Right lobe of liver (tissue), 6 donors: ENCODE data around the gene FLNB. TPM values are rescaled to one million over a fixed set of nuclear protein-coding genes. Genes with fewer than 3 reads are reported as not detected.

Source experiments
- ATAC-seq, 4 donors: fragments of 200-7000 bp; cut with Tn5 transposase; one replicate each; pipeline ENCODE4 v1.9.1; 2020; ENCODE audit warnings: mild to moderate bottlenecking in 4 of 4, moderate library complexity in 4 of 4
- DNase-seq, 3 donors: peaks; one replicate each; pipeline ENCODE4 v3.0.0-alpha.2; 2020
- H3K27ac ChIP-seq, 3 donors: fragments of 200-600 bp; one replicate each; pipeline ENCODE4 v1.8.0; 2022
- H3K27me3 ChIP-seq, 2 donors: fragments of 200-600 bp; one replicate each; pipeline ENCODE4 v1.8.0; 2022
- H3K36me3 ChIP-seq, 4 donors: fragments of 200-600 bp; sonication (generic) in 1 of 4; one replicate each; pipeline versions ENCODE4 v1.5.1 to v1.8.0; 2017 to 2022; ENCODE audit warnings: control low read depth in 1 of 4
- H3K4me1 ChIP-seq, 4 donors: fragments of 200-600 bp; sonication (generic) in 1 of 4; one replicate each; pipeline versions ENCODE4 v1.5.1 to v1.8.0; 2017 to 2022; ENCODE audit warnings: control low read depth in 1 of 4
- H3K4me3 ChIP-seq, 3 donors: fragments of 200-600 bp; one replicate each; pipeline ENCODE4 v1.8.0; 2022
- H3K9me3 ChIP-seq, 4 donors: fragments of 200-600 bp; sonication (generic) in 1 of 4; one replicate each; pipeline versions ENCODE4 v1.5.1 to v1.8.0; 2017 to 2022; ENCODE audit warnings: control low read depth in 1 of 4
- CTCF ChIP-seq, 4 donors: fragments of 200-600 bp in 3 of 4; fragments of 450-650 bp in 1 of 4; IDR thresholded peaks; one replicate each; pipeline versions ENCODE4 v1.5.1 to v1.8.0; 2016 to 2022; ENCODE audit warnings: antibody characterized with exemption in 4 of 4, mild to moderate bottlenecking in 2 of 4
- POLR2A ChIP-seq: fragments of 450-650 bp; IDR thresholded peaks from one replicate; pipeline ENCODE4 v1.6.1; 2017; ENCODE audit warnings: antibody characterized with exemption, mild to moderate bottlenecking
- WGBS: methylation state at CpG from one replicate; pipeline ENCODE4 v1.1.6; 2018; ENCODE audit warnings: low coverage, low lambda C conversion rate; ENCODE audit not compliant: insufficient coverage; ENCODE audit errors: missing lambda C conversion rate; 5-methylcytosine and 5-hydroxymethylcytosine counted together
- intact Hi-C, 2 donors: fragments of 100-400 bp; cut with DNase I; formaldehyde crosslinking; loops; one replicate each; pipeline versions ENCODE4 v1.11.2 to v1.14.1; 2022
- total RNA-seq, 6 experiments: library from RNA; depleted of rRNA in 2 of 6; stranded (reverse); fragments of >200 nt in 2 of 6; fragmentation: NEBNext Ultra II Directional in 3 of 6; extraction: Animal tissue kit (Norgen Biotek cat#: 25700) in 3 of 6; gene quantifications; one replicate each; pipeline versions ENCODE4 v1.1.0 to v1.2.4, GENCODE V29; 2016 to 2023
- donor health status: DM: no; HTN: yes; CAD: no.
- donor health status: DM: no; HTN: no; CAD: no.
- donor health status: DM: no; HTN: no; CAD: no.
- donor health status: DM: no; HTN: yes; CAD: no.
- donor health status: DM: no; HTN: yes; CAD: no.

FLNB gene
- total RNA-seq, 6 experiments from 2014 or later: 48.4 to 109 (median 97.8) TPM

- Histone ChIP-seq H3K27ac (peak overlapping the region; percentile 66 to 90 (median 69)), H3K27me3 (no peaks in the 10 kb centered on the region), H3K4me1 (peaks cover 3 to 75% (median 30%) of the 10 kb centered on the region in 4 donors), H3K4me3 (no peak overlapping the region), H3K36me3 (peaks cover 0 to 13% (median 9%) of the 10 kb centered on the region in 4 donors), H3K9me3 (no peaks in the 10 kb centered on the region)
- peak; percentile 30 to 58 (median 45) for TF ChIP-seq CTCF (IDR thresholded peaks at IDR 0.05)
- no peak for TF ChIP-seq POLR2A
- DNase-seq (peak; percentile 67 to 89 (median 82)), ATAC-seq (peak; percentile 27 to 66 (median 48))
- intact Hi-C loops: loop anchor here (10.0 kb wide), 1 partner anchor 169 kb away; the partner anchor contains the start of gene FLNB (in 2 of the 2)
- 30% methylated on average over 6 of the region's 12 CpGs for WGBS
Measured at GRCh38 chr3:58173669-58174398, 165.6 kb downstream of the FLNB start.

GRCh38 chr3:58175187-58175436, 166.9 kb downstream of the FLNB start:
- ATAC-seq: no peak
- Histone ChIP-seq H3K36me3 (peaks cover 0 to 7% (median 6%) of the 10 kb centered on the region in 4 donors), H3K27me3 (no peaks in the 10 kb centered on the region), H3K27ac (peak overlapping the region; percentile 66 to 90 (median 69)), H3K4me3 (no peak overlapping the region), H3K4me1 (peaks cover 3 to 70% (median 26%) of the 10 kb centered on the region in 4 donors), H3K9me3 (no peaks in the 10 kb centered on the region)
- DNase-seq: no peak
- TF ChIP-seq POLR2A: no peak
- no peak for TF ChIP-seq CTCF (IDR thresholded peaks at IDR 0.05)
- intact Hi-C loops: loop anchor here (10.0 kb wide), 1 partner anchor 170 kb away; the partner anchor contains the start of gene FLNB (in 2 of the 2)
- WGBS: 11% methylated on average over 3 of the region's 3 CpGs

- H3K27me3 ChIP-seq: no peaks in the 10 kb centered on the region
- intact Hi-C loops: loop anchor here (10.0 kb wide), 1 partner anchor 171 kb away; the partner anchor contains the start of gene FLNB (in 2 of the 2)
- DNase-seq (peak; percentile 62 to 81 (median 78)), ATAC-seq (peak; percentile 29 to 67 (median 48))
- peak overlapping the region; percentile 66 to 90 (median 69) for H3K27ac ChIP-seq
- H3K4me3 ChIP-seq: no peak overlapping the region
- TF ChIP-seq POLR2A (no peak), CTCF (IDR thresholded peaks at IDR 0.05) (no peak)
- WGBS: 16% methylated on average over 12 of the region's 18 CpGs
- H3K9me3 ChIP-seq: no peaks in the 10 kb centered on the region
- H3K4me1 ChIP-seq: peaks cover 3 to 70% (median 26%) of the 10 kb centered on the region in 4 donors
- peaks cover 0 to 5% (median 1%) of the 10 kb centered on the region in 4 donors for H3K36me3 ChIP-seq
Measured at GRCh38 chr3:58175437-58176184, 167.4 kb downstream of the FLNB start.

DNA sequence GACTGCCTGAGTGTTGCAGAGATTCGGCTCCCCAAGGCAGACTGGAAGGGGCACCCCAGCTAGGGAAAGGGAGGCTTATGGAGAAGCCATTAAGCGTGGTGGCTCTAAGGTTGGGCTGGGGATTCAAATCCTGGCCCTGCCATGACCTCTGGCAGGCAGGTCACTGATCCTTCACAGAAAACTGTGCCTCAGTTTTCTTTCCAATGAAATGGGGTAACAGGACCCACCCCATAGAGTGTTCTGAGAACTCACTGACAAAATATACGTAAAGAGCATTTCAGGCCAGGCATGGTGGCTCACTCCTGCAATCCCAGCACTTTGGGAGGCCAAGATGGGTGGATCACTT, 167.9 kb downstream of the FLNB start:
- H3K27me3 ChIP-seq: no peaks in the 10 kb centered on the region
- ATAC-seq (no peak), DNase-seq (no peak)
- intact Hi-C loops: loop anchor here (10.0 kb wide), 1 partner anchor 171 kb away; the partner anchor contains the start of gene FLNB (in 2 of the 2)
- WGBS: 29% methylated on average over 1 of the region's 3 CpGs
- TF ChIP-seq POLR2A (no peak), CTCF (IDR thresholded peaks at IDR 0.05) (no peak)
- peaks cover 0 to 1% (median 0%) of the 10 kb centered on the region in 4 donors for H3K36me3 ChIP-seq
- H3K9me3 ChIP-seq: no peaks in the 10 kb centered on the region
- peak overlapping the region; percentile 66 to 90 (median 69) for H3K27ac ChIP-seq
- peaks cover 3 to 70% (median 26%) of the 10 kb centered on the region in 4 donors for H3K4me1 ChIP-seq
- H3K4me3 ChIP-seq: no peak overlapping the region
